ENCODE results near the gene EIF6. TPM values are rescaled to one million over a fixed set of nuclear protein-coding genes. Genes with fewer than 3 reads are reported as not detected.

The EIF6 gene
- total and polyA plus RNA-seq, 12 donors = 56.7 to 263 (median 114) TPM

DNA sequence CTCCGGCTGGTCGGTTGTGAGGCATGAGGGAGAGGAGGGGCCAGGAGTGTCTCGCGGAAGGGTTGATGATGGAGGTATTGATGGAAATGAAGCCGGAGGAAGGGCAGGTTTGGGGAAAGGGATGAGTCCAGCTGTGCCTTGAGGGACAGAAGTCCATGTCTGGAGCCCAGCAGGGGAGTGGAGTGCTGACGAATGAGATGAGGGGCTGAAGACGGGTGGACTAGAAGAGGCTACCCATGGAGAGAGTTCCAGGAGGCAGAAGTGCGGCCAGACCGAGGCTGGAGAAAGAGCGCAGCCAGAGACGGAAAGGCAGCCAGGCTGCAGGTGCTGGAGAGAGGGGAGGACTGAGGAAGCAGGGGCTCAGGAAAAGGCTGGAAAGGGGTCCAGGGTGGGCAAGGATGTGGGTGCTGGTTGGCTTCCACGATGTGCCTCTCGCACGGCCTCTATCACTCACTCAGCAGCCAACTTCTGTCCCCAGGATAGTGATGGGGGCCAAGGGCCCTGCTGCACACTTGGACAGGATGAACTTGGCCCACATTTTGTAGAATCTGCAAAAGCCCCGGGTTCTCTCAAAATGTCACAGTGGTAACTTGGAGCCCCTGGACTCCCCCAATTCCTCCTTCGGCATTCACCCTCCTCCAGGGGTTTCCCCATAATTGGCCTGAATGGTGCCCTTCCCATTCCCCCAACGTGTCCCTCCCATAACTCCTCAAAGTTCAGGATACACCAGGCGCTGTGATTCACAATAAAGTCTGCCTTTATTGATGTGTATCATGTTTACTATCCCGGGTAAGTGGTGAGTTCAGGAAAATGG, 627 bp upstream of the EIF6 start:
- peak overlapping the region; percentile 17 to 98 (median 75) for H3K4me3 ChIP-seq
- H3K9me3 ChIP-seq (replicated peaks in 1 of 3) = no peaks in the 10 kb centered on the region
- TF ChIP-seq, protein P1, sequence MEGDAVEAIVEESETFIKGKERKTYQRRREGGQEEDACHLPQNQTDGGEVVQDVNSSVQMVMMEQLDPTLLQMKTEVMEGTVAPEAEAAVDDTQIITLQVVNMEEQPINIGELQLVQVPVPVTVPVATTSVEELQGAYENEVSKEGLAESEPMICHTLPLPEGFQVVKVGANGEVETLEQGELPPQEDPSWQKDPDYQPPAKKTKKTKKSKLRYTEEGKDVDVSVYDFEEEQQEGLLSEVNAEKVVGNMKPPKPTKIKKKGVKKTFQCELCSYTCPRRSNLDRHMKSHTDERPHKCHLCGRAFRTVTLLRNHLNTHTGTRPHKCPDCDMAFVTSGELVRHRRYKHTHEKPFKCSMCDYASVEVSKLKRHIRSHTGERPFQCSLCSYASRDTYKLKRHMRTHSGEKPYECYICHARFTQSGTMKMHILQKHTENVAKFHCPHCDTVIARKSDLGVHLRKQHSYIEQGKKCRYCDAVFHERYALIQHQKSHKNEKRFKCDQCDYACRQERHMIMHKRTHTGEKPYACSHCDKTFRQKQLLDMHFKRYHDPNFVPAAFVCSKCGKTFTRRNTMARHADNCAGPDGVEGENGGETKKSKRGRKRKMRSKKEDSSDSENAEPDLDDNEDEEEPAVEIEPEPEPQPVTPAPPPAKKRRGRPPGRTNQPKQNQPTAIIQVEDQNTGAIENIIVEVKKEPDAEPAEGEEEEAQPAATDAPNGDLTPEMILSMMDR (IDR thresholded peaks at IDR 0.05) = no peak
- no peak for TF ChIP-seq POLR2A (IDR thresholded peaks at IDR 0.05)
- no peaks in the 10 kb centered on the region for H3K27me3 ChIP-seq
- peak overlapping the region in 4 of 5 donors; percentile 19 to 90 (median 74) for H3K27ac ChIP-seq
- H3K4me1 ChIP-seq (replicated peaks in 1 of 2) = peaks cover 11 to 30% of the 10 kb centered on the region in 2 donors
- peaks cover 0 to 6% of the 10 kb centered on the region in 2 donors for H3K36me3 ChIP-seq (replicated peaks in 1 of 2)
- 46 to 52% (median 47%) methylated on average over 16 to 19 of the region's 19 CpGs for WGBS, 4 donors
- intact Hi-C loops (cut with DNase I) = no loop called here
- DNase-seq = no peak

DNA sequence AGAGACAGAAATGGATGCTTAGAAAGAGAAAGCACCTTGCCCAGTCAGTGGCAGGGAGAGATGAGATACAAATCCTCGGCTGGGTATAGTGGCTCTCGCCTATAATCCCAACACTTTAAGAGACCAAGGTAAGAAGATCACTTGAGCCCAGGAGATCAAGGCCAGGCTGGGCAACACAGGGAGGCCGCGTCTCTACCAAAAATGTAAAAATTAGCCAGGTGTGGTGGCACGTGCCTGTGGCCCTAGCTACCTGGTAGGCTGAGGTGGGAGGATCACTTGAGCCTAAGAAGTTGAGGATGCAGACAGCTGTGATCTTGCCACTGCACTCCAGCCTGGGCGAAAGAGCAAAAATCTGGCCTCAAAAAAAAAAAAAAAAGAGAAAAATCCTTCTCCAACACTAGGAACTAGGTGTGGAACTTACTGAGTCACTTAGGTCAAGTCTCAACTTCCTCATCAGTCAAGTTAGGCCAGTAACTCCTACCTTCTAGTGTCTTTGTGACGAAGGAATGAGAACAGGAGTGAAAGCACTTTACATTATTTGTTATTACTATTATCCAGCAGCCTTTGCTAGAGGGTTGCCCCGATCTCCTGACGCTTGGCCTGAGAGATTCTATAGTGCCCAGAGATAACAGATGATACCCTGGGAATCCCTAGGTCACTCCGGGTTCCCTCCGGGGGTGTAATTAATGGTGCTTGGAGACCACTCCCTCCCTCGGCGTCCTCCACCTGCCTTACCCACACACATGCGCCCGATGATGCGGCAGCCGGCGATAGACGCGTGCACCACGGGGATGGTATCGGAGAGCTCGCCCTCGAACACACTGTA, 918 bp downstream of the EIF6 start:
- Histone ChIP-seq H3K36me3 (replicated peaks in 1 of 2) (peaks cover 0 to 21% of the 10 kb centered on the region in 2 donors), H3K4me3 (peak overlapping the region; percentile 17 to 98 (median 75)), H3K27me3 (no peaks in the 10 kb centered on the region), H3K4me1 (replicated peaks in 1 of 2) (peaks cover 15 to 44% of the 10 kb centered on the region in 2 donors), H3K27ac (peak overlapping the region in 3 of 5 donors; percentile 66 to 90 (median 82)), H3K9me3 (replicated peaks in 1 of 3) (no peaks in the 10 kb centered on the region)
- DNase-seq = peak in 2 of 7 donors; percentile 35 to 42
- no peak for TF ChIP-seq POLR2A (IDR thresholded peaks at IDR 0.05)
- TF ChIP-seq, protein P1 (IDR thresholded peaks at IDR 0.05) = no peak
- intact Hi-C loops (cut with DNase I) = no loop called here
- 15 to 32% (median 24%) methylated on average over 13 to 24 of the region's 24 CpGs for WGBS, 4 donors

DNA sequence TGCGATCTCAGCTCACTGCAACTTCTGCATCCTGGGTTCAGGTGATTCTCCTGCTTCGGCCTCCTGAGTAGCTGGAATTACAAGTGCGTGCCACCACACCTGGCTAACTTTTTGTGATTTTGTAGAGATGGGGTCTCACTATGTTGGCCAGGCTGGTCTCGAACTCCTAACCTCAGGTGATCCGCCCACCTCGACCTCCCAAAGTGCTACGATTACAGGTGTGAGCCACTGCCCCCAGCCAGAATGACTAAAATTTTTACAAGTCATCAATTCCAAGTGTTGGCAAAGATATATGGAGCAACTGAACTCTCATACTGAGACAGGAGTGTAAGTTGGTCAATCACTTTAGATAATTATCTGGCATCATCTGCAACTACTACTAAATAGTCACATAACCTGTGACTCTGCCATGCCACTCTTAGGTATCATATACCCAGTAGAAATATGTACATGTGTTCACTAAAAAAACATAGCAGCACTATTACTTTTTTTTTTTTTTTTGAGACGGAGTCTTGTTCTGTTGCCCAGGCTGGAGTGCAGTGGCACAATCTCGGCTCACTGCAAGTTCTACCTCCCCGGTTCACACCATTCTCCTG, 3.0 kb downstream of the EIF6 start:
- Histone ChIP-seq H3K27ac (no peak overlapping the region), H3K4me3 (no peak overlapping the region), H3K4me1 (replicated peaks in 1 of 2) (peaks cover 26 to 53% of the 10 kb centered on the region in 2 donors), H3K9me3 (replicated peaks in 1 of 3) (no peaks in the 10 kb centered on the region), H3K36me3 (replicated peaks in 1 of 2) (peaks cover 0 to 24% of the 10 kb centered on the region in 2 donors), H3K27me3 (no peaks in the 10 kb centered on the region)
- intact Hi-C loops (cut with DNase I) = no loop called here
- 95 to 99% (median 95%) methylated on average over 10 of the region's 10 CpGs for WGBS, 4 donors
- no peak for TF ChIP-seq POLR2A (IDR thresholded peaks at IDR 0.05)
- TF ChIP-seq, protein P1 (IDR thresholded peaks at IDR 0.05) = no peak
- no peak for DNase-seq

DNA sequence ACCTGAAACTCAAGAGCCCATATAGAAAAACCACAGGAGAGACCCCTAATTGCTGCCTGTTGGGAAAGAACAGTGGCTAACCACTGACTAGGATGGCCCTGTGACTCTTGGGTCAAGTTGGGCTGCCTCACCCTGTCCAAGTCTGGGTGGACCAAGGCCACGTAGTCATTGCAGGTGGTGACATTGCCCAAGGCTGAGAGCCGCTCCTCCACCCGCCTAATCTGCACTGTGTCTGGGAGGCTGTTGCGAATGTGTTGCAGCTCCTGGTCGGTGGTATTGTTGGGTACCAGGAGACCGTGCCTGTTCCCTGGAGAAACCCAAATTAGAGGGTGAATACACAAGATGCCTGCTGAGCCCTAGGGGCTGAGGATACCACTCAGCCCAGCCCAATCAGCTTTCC, 4.0 kb downstream of the EIF6 start:
- intact Hi-C loops (cut with DNase I) = no loop called here
- Histone ChIP-seq H3K27me3 (no peaks in the 10 kb centered on the region), H3K9me3 (replicated peaks in 1 of 3) (no peaks in the 10 kb centered on the region), H3K27ac (peak overlapping the region in 2 of 5 donors; percentile 99 to 100), H3K36me3 (replicated peaks in 1 of 2) (peaks cover 0 to 24% of the 10 kb centered on the region in 2 donors), H3K4me1 (replicated peaks in 1 of 2) (peaks cover 37 to 64% of the 10 kb centered on the region in 2 donors), H3K4me3 (no peak overlapping the region)
- TF ChIP-seq, protein P1 (IDR thresholded peaks at IDR 0.05) = no peak
- no peak for TF ChIP-seq POLR2A (IDR thresholded peaks at IDR 0.05)
- WGBS, 4 donors = 77 to 94% (median 83%) methylated on average over 3 to 6 of the region's 6 CpGs; no CpG with 5 or more reads in 1 of the 4 donors
- DNase-seq = peak in 2 of 7 donors; percentile 53

Data from adrenal gland (tissue), 12 donors.